Pancreas (tissue), 10 donors: ENCODE data around the gene PTPRK. TPM values are rescaled to one million over a fixed set of nuclear protein-coding genes. Genes with fewer than 3 reads are reported as not detected.

Experiments used
- ATAC-seq, 4 donors: fragments of 200-7000 bp; cut with Tn5 transposase; one replicate each; pipeline versions ENCODE4 v1.8.0 to v1.9.1; 2020; ENCODE audit warnings: mild to moderate bottlenecking in 4 of 4, moderate library complexity in 4 of 4
- DNase-seq, 6 donors: peaks; one replicate each; pipeline ENCODE4 v3.0.0-alpha.2; 2020
- FAIRE-seq: peaks from 2 replicates; lab custom pipeline; 2012; peaks lifted over from hg19 to GRCh38; lab: Jason Lieb, UNC
- H3K27ac ChIP-seq, 4 donors: fragments of 200-600 bp; sonication (generic); 1 replicate in 3 of 4; 2 replicates in 1 of 4; pipeline versions ENCODE4 v1.5.0 to v1.8.0; 2020
- H3K27me3 ChIP-seq, 4 donors: fragments of 200-600 bp; one replicate each; pipeline ENCODE4 v1.8.0; 2021
- H3K36me3 ChIP-seq, 3 donors: fragments of 200-600 bp; sonication (generic) in 1 of 3; one replicate each; pipeline versions ENCODE4 v1.5.0 to v1.8.0; 2020 to 2021
- H3K4me1 ChIP-seq, 3 donors: fragments of 200-600 bp; one replicate each; pipeline ENCODE4 v1.8.0; 2021
- H3K4me3 ChIP-seq, 4 donors: fragments of 200-600 bp; sonication (generic) in 2 of 4; one replicate each; pipeline versions ENCODE4 v1.5.0 to v1.8.0; 2020 to 2021
- H3K9me3 ChIP-seq, 4 donors: fragments of 200-600 bp; one replicate each; pipeline ENCODE4 v1.8.0; 2021
- CTCF ChIP-seq, 4 donors: fragments of 200-600 bp; sonication (generic) in 3 of 4; IDR thresholded peaks; one replicate each; pipeline versions ENCODE4 v1.5.0 to v1.8.0; 2021; ENCODE audit warnings: antibody characterized with exemption in 4 of 4
- WGBS, 2 donors: extraction: QIAGEN DNeasy Blood & Tissue Kit; methylation state at CpG; one replicate each; pipeline ENCODE4 v1.1.7; 2013; 5-methylcytosine and 5-hydroxymethylcytosine counted together
- intact Hi-C, 3 donors: fragments of 100-400 bp; cut with DNase I; formaldehyde crosslinking; loops; one replicate each; pipeline versions ENCODE4 v1.11.1 to v1.14.2; 2022
- polyA plus RNA-seq, 2 donors: library from polyadenylated mRNA; stranded (reverse); fragments of 200-250 nt; gene quantifications; one replicate each; pipeline ENCODE4 v1.2.3, GENCODE V29; 2013
- total RNA-seq, 6 donors: library from RNA; stranded (reverse); fragmentation: NEBNext Ultra II Directional in 4 of 6; extraction: Animal tissue kit (Norgen Biotek cat#: 25700) in 4 of 6; gene quantifications; one replicate each; pipeline versions ENCODE4 v1.2.1 to v1.2.4, GENCODE V29; 2021 to 2023
- donor health status: healthy with polysubstance abuse.
- donor health status: DM: no; HTN: no; CAD: no; lungs with moderate emphysema.
- donor health status: DM: no; HTN: no; CAD: no.
- donor health status: control.
- donor health status: control.
- donor health status: Bipolar disorder and iron deficiency.
- donor health status: DM: yes; HTN: yes; CAD: no.
- donor health status: DM: no; HTN: no; CAD: no.
- donor health status: DM: no; HTN: no; CAD: no.
- donor health status: DM: yes; HTN: yes; CAD: no.

PTPRK gene
- total and polyA plus RNA-seq, 8 donors: 10.5 to 72.7 (median 51.7) TPM

GRCh38 chr6:128452713-128453112 is 67.7 kb downstream of the PTPRK start:
- H3K9me3 ChIP-seq: no peaks in the 10 kb centered on the region
- no peak for FAIRE-seq
- no peak for TF ChIP-seq CTCF (IDR thresholded peaks at IDR 0.05)
- no peak for ATAC-seq
- no peaks in the 10 kb centered on the region for H3K27me3 ChIP-seq
- intact Hi-C loops: no loop called here
- 60 to 62% methylated on average over 2 of the region's 2 CpGs for WGBS, 2 donors
- DNase-seq: no peak
- no peaks in the 10 kb centered on the region for H3K36me3 ChIP-seq
- no peak overlapping the region for H3K27ac ChIP-seq
- H3K4me3 ChIP-seq: no peak overlapping the region
- peaks cover 0 to 11% (median 0%) of the 10 kb centered on the region in 3 donors for H3K4me1 ChIP-seq

GRCh38 chr6:128446497-128446896 is 73.9 kb downstream of the PTPRK start:
- Histone ChIP-seq H3K27ac (no peak overlapping the region), H3K9me3 (no peaks in the 10 kb centered on the region), H3K4me1 (peaks cover 2 to 15% (median 7%) of the 10 kb centered on the region in 3 donors), H3K4me3 (no peak overlapping the region), H3K36me3 (no peaks in the 10 kb centered on the region), H3K27me3 (no peaks in the 10 kb centered on the region)
- DNase-seq (no peak), ATAC-seq (no peak), FAIRE-seq (no peak)
- intact Hi-C loops: no loop called here
- WGBS, 2 donors: 64 to 65% methylated on average over 3 of the region's 3 CpGs
- TF ChIP-seq CTCF (IDR thresholded peaks at IDR 0.05): no peak

GRCh38 chr6:128443553-128443952 is 76.8 kb downstream of the PTPRK start:
- ATAC-seq (peak; percentile 76 to 91 (median 86)), DNase-seq (peak in 2 of 6 donors; percentile 11 to 23), FAIRE-seq (no peak)
- Histone ChIP-seq H3K9me3 (no peaks in the 10 kb centered on the region), H3K27ac (peak overlapping the region; percentile 22 to 76 (median 56)), H3K36me3 (no peaks in the 10 kb centered on the region), H3K4me3 (no peak overlapping the region), H3K4me1 (peaks cover 5 to 15% (median 7%) of the 10 kb centered on the region in 3 donors), H3K27me3 (no peaks in the 10 kb centered on the region)
- no peak for TF ChIP-seq CTCF (IDR thresholded peaks at IDR 0.05)
- intact Hi-C loops: no loop called here
- 33 to 35% methylated on average over 3 of the region's 3 CpGs for WGBS, 2 donors

GRCh38 chr6:128439627-128440026 is 80.8 kb downstream of the PTPRK start:
- Histone ChIP-seq H3K36me3 (no peaks in the 10 kb centered on the region), H3K27me3 (no peaks in the 10 kb centered on the region), H3K9me3 (no peaks in the 10 kb centered on the region), H3K4me1 (peaks cover 5 to 22% (median 7%) of the 10 kb centered on the region in 3 donors), H3K4me3 (no peak overlapping the region), H3K27ac (no peak overlapping the region)
- TF ChIP-seq CTCF (IDR thresholded peaks at IDR 0.05): no peak
- FAIRE-seq: no peak
- no peak for ATAC-seq
- intact Hi-C loops: no loop called here
- DNase-seq: no peak

GRCh38 chr6:128438393-128438792 is 82.0 kb downstream of the PTPRK start:
- no peak for DNase-seq
- H3K36me3 ChIP-seq: no peaks in the 10 kb centered on the region
- TF ChIP-seq CTCF (IDR thresholded peaks at IDR 0.05): no peak
- no peaks in the 10 kb centered on the region for H3K9me3 ChIP-seq
- H3K4me3 ChIP-seq: no peak overlapping the region
- H3K27ac ChIP-seq: no peak overlapping the region
- H3K4me1 ChIP-seq: peaks cover 5 to 16% (median 6%) of the 10 kb centered on the region in 3 donors
- no peaks in the 10 kb centered on the region for H3K27me3 ChIP-seq
- no peak for ATAC-seq
- intact Hi-C loops: no loop called here
- FAIRE-seq: no peak
